GM12872 (cell line): ENCODE measurements around the gene PARP12.

Experiments
- TF ChIP-seq, protein P1 (sequence below): IDR thresholded peaks from 3 replicates; pipeline ENCODE4 v1.5.1; 2011; ENCODE audit warnings: low read depth, mild to moderate bottlenecking, low read length, moderate library complexity; ENCODE audit not compliant: insufficient read depth

The PARP12 gene

DNA sequence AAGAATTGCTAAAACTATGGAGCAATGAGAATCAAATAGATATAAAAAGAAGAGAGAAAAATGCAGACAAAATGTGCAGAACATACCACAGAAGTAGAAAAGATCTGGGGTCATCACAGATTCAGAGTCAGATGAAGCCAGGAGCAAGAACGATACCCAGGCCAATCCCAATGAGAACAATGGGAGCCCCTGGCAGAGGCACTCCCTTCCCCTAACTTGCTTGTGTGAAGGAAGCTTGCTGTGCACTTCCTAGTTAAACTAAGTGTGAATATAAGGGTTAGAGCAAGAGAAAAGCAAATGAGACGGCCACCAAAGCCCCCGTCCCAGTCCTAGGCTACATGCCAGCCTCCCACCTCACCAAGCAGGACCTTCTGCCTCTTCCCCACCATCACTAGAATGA is 12.7 kb downstream of the PARP12 start:
- TF ChIP-seq, protein P1, sequence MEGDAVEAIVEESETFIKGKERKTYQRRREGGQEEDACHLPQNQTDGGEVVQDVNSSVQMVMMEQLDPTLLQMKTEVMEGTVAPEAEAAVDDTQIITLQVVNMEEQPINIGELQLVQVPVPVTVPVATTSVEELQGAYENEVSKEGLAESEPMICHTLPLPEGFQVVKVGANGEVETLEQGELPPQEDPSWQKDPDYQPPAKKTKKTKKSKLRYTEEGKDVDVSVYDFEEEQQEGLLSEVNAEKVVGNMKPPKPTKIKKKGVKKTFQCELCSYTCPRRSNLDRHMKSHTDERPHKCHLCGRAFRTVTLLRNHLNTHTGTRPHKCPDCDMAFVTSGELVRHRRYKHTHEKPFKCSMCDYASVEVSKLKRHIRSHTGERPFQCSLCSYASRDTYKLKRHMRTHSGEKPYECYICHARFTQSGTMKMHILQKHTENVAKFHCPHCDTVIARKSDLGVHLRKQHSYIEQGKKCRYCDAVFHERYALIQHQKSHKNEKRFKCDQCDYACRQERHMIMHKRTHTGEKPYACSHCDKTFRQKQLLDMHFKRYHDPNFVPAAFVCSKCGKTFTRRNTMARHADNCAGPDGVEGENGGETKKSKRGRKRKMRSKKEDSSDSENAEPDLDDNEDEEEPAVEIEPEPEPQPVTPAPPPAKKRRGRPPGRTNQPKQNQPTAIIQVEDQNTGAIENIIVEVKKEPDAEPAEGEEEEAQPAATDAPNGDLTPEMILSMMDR = no peak

DNA sequence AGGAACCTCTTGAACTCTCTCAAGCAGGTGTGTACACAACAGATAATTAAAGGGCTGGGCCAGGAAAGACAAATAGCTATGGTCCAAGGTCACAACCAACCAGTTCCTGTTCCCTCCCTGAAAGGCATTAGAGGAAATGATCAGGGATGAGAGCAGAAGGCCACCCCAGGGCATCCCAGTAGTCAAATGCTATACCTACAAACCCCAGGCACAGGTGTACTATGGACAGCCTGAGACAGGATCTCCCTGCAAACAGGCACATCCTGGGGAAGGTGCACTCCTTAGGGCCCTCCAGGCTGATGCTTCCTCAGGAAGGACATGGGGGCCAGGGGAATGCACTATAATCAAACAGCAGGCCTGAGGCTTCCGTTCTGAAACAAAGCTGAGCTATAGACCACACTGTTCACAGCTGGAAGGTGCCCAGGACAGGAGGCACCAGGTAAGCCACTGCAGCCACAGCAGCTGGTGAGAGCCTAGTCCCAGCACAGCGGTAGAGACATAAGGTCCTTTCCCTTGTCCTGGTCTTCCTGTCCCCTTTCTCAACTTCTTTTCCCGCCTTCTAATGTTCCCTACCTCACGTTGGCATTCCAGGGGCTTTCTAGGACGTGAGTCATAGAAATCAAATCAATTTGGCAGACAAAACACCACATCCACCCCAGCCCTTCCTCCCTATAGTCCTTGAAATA is 13.3 kb downstream of the PARP12 start:
- TF ChIP-seq, protein P1 = no peak

DNA sequence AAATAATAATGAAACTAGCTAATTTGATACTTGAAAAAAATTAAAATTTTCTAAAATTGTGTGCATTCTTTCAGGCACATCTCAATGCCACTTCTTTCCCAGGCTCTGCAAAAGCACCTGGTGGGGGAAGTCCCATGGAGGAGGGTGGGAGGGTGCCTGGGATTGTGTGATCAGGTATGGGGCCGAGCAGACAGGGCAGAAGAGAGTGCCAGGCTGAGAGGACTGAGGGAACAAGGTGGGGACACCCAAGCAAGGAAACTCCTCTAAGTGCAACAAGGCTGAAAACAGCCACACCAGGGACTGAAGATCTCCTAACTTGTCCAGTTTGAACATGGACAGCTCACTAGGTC is 13.8 kb downstream of the PARP12 start:
- TF ChIP-seq, protein P1 = no peak

DNA sequence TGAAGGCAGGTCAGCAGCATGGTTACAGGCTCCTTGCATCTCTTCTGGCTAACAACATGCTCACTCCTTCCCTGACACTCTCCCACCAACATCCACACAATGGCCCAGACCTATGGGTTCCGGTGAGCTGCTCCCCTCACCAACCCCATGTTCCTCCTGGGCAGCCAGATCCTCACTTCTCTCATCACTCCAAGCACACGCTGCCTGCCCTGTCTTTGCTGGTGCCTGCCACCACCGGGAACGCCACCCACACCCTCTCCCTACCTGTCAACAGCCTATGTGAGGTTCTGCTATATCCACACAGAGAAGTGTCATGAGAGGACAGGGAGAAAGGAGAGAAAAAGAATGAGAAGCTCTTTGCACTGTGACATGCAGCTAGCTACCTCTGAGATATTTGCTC is 14.6 kb downstream of the PARP12 start:
- TF ChIP-seq, protein P1 = no peak

DNA sequence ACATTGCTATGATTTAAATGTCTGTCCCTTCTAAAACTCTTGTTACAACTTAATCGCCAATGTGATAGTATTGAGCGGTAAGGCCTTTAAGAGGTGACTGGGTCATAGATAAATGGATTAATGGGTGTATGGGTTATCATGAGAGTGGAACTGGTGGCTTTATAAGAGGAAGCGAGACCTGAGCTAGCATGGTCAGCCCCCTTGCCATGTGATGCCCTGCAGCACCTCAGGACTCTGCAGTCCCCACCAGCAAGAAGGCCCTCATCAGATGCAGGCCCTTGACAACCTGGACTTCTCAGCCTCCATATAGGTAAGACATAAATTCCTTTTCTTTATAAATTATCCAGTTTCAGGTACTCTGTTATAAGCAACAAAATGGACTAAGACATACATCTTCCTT is 15.6 kb downstream of the PARP12 start:
- TF ChIP-seq, protein P1 = no peak

DNA sequence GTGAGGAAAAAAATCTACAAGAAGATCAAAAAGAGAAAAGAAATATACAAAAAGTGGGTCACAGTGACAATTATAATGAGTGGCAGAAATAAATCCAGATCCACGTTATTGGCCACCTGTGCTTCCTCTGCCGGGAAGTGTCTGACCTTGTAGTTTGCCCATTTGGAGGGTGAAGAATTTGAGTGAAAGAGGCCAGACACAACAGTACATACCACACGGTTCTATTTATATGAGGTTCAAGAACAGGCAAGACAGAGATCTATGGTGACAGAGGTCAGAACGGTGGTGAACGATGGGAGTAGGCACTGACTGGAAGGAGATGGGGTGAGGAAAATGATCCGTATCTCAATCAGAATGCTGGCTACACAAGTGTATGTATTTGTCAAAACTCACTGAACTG is 17.1 kb downstream of the PARP12 start:
- TF ChIP-seq, protein P1 = no peak

DNA sequence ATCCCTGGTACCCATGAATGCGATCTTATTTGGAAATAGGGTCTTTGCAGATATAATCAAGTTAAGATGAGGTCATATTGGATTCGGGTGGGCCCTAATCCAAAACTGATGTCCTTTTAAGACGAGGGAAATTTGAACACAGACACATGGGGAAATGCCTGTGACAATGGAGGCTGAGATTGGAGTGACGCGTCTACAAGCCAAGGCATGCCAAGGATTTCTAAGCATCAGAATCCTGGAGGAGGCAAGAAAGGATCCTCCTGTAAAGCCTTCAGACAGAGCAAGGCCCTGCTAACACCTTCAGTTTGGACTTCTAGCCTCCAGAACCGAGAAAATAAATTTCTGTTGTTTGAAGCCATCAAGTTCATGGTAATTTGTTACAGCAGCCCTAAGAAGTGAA is 18.5 kb downstream of the PARP12 start:
- TF ChIP-seq, protein P1 = no peak
